Vagina (tissue), 2 donors: ENCODE data around the gene QSOX1. TPM values are rescaled to one million over a fixed set of nuclear protein-coding genes. Genes with fewer than 3 reads are reported as not detected.

Experiments
- DNase-seq, 2 donors: peaks; one replicate each; pipeline ENCODE4 v3.0.0-alpha.2; 2017; ENCODE audit errors: extremely low spot score in 2 of 2
- H3K27ac ChIP-seq: fragments of 200-600 bp; sonication (generic); one replicate; pipeline ENCODE4 v1.5.1; 2019
- H3K27me3 ChIP-seq: fragments of 200-600 bp; sonication (generic); one replicate; pipeline ENCODE4 v1.5.1; 2019
- H3K36me3 ChIP-seq, 2 donors: fragments of 200-600 bp; sonication (generic); one replicate each; pipeline ENCODE4 v1.5.1; 2017 to 2019
- H3K4me1 ChIP-seq: fragments of 200-600 bp; sonication (generic); one replicate; pipeline ENCODE4 v1.5.1; 2019
- H3K4me3 ChIP-seq, 2 donors: fragments of 200-600 bp; sonication (generic); 1 replicate in 1 of 2; 2 replicates in 1 of 2; pipeline ENCODE4 v1.5.1; 2016 to 2019
- H3K9me3 ChIP-seq: fragments of 200-600 bp; sonication (generic); one replicate; pipeline ENCODE4 v1.5.1; 2019
- POLR2A ChIP-seq, 2 donors: fragments of 450-650 bp; IDR thresholded peaks; one replicate each; pipeline ENCODE4 v1.6.1; 2017; ENCODE audit warnings: antibody characterized with exemption in 2 of 2, mild to moderate bottlenecking in 2 of 2, moderate library complexity in 2 of 2
- POLR2AphosphoS5 ChIP-seq, 2 donors: sonication (generic); formaldehyde crosslinking; IDR thresholded peaks; one replicate each; pipeline ENCODE4 v1.9.0; 2017; ENCODE audit warnings: antibody characterized with exemption in 2 of 2, mild to moderate bottlenecking in 2 of 2, low read depth in 1 of 2; ENCODE audit not compliant: insufficient read depth in 1 of 2
- intact Hi-C: fragments of 100-400 bp; cut with DNase I; formaldehyde crosslinking; loops from one replicate; pipeline ENCODE4 v1.15.1; 2023
- total RNA-seq: library from RNA; depleted of rRNA; stranded (reverse); fragments of >200 nt; gene quantifications from one replicate; pipeline ENCODE4 v1.2.3, GENCODE V29; 2016
- TF ChIP-seq, protein P1 (sequence below), 3 experiments: fragments of 450-650 bp in 2 of 3; fragments of 200-600 bp in 1 of 3; sonication (generic) in 1 of 3; IDR thresholded peaks; one replicate each; pipeline ENCODE4 v1.5.1; 2017 to 2019; ENCODE audit warnings: antibody characterized with exemption in 3 of 3, mild to moderate bottlenecking in 2 of 3, moderate library complexity in 2 of 3

Gene QSOX1
- total RNA-seq, 1 donor from 2014 or later, result 103 TPM

DNA sequence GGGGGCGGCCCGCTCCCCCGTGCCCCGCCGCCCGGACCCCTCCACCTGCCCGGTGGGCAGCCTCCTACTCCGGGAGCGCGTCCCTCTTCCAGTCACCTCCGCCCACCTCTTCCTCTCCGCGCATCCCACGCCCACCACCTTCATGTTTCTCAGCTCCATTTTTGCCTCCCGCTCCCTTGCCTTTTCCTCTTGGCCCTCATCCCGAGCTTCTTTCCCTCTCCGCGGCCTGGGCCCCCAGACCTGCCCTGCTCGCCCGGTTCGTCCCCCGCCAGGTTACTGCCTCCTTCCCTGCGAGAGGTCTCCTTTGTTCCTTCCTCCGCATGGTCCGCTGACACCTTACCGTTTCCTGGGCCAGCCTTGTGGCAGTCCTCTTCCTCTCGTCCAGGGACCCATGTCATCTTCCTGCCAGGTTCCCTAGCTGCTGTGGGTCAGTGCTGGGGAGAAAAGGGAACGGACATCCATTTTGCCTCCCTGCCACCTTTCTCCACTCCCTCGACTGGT, 563 bp downstream of the QSOX1 start:
- Histone ChIP-seq H3K4me1 (peaks cover 42% of the 10 kb centered on the region), H3K27me3 (no peaks in the 10 kb centered on the region), H3K4me3 (peak overlapping the region; percentile 72 to 91), H3K9me3 (no peaks in the 10 kb centered on the region), H3K36me3 (no peaks in the 10 kb centered on the region), H3K27ac (peak overlapping the region; percentile 83)
- DNase-seq, result peak; percentile 88 to 94
- intact Hi-C loops, result loop anchor here (10.0 kb wide), 1 partner anchor 270 kb away; the partner anchor contains the start of gene TOR1AIP1
- TF ChIP-seq POLR2AphosphoS5 (IDR thresholded peaks at IDR 0.05; ENCODE audit: insufficient read depth in 1 of 2, low read depth in 1 of 2), result no peak
- TF ChIP-seq POLR2A (IDR thresholded peaks at IDR 0.05), result no peak
- TF ChIP-seq, protein P1, sequence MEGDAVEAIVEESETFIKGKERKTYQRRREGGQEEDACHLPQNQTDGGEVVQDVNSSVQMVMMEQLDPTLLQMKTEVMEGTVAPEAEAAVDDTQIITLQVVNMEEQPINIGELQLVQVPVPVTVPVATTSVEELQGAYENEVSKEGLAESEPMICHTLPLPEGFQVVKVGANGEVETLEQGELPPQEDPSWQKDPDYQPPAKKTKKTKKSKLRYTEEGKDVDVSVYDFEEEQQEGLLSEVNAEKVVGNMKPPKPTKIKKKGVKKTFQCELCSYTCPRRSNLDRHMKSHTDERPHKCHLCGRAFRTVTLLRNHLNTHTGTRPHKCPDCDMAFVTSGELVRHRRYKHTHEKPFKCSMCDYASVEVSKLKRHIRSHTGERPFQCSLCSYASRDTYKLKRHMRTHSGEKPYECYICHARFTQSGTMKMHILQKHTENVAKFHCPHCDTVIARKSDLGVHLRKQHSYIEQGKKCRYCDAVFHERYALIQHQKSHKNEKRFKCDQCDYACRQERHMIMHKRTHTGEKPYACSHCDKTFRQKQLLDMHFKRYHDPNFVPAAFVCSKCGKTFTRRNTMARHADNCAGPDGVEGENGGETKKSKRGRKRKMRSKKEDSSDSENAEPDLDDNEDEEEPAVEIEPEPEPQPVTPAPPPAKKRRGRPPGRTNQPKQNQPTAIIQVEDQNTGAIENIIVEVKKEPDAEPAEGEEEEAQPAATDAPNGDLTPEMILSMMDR (IDR thresholded peaks at IDR 0.05), result no peak

- TF ChIP-seq POLR2A (IDR thresholded peaks at IDR 0.05) (no peak), POLR2AphosphoS5 (IDR thresholded peaks at IDR 0.05; ENCODE audit: insufficient read depth in 1 of 2, low read depth in 1 of 2) (no peak)
- TF ChIP-seq, protein P1 (IDR thresholded peaks at IDR 0.05), result no peak
- no peaks in the 10 kb centered on the region for H3K9me3 ChIP-seq
- intact Hi-C loops, result loop anchor here (10.0 kb wide), 1 partner anchor 271 kb away; the partner anchor contains the start of gene TOR1AIP1
- no peaks in the 10 kb centered on the region for H3K27me3 ChIP-seq
- peak overlapping the region; percentile 83 for H3K27ac ChIP-seq
- H3K36me3 ChIP-seq, result no peaks in the 10 kb centered on the region
- peaks cover 42% of the 10 kb centered on the region for H3K4me1 ChIP-seq
- peak overlapping the region; percentile 72 to 91 for H3K4me3 ChIP-seq
- peak; percentile 32 to 52 for DNase-seq
Measured at GRCh38 chr1:180156201-180156600, 1.5 kb downstream of the QSOX1 start.

DNA sequence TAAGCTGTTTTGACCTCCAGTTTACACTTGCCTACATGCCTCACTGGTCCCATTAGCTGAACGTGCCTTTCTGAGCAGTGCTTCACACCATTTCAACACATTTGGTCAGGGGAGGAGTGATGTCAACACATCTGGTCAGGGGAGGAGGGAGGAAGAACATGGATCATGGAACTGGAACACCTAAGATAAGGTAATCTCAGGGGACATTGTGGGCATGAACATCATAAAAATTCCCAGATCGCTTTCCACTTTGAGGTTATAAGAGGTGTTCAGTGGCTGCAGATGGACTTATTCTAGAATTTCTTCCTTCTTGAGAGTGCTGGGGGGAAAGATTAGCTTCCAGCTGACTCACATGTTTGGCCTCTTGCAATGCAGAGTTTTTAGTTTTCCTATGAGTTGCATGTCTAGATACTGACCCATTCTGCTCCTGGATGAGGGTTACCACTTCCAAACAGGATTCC, 2.0 kb downstream of the QSOX1 start:
- Histone ChIP-seq H3K36me3 (no peaks in the 10 kb centered on the region), H3K4me3 (peak overlapping the region in 1 of 2 donors; percentile 91), H3K27me3 (no peaks in the 10 kb centered on the region), H3K27ac (no peak overlapping the region), H3K4me1 (peaks cover 42% of the 10 kb centered on the region), H3K9me3 (no peaks in the 10 kb centered on the region)
- DNase-seq, result peak in 1 of 2 donors; percentile 67
- intact Hi-C loops, result loop anchor here (10.0 kb wide), 1 partner anchor 272 kb away; the partner anchor contains the start of gene TOR1AIP1
- TF ChIP-seq, protein P1 (IDR thresholded peaks at IDR 0.05), result no peak
- TF ChIP-seq POLR2AphosphoS5 (IDR thresholded peaks at IDR 0.05; ENCODE audit: insufficient read depth in 1 of 2, low read depth in 1 of 2) (no peak), POLR2A (IDR thresholded peaks at IDR 0.05) (no peak)

DNA sequence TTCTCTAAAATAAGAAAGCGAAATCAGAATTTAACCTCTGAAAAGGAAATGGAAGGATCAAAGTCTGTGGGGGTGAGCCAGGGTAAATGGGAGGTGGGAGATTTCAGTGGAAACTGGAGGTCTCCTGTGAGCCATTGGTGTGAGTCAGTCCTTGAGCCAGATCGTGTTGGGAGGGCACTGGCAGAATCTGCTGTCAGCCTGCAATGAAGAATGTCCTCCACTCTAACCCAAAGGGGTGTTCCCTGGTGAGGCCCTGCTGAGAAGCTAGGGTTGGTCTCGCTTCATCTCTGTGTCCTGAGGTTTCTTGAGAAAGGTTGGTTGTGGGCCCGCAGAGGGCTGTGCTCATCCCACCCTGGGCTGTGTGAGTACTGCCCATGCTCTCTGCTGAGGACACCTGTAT, 2.4 kb downstream of the QSOX1 start:
- Histone ChIP-seq H3K9me3 (no peaks in the 10 kb centered on the region), H3K27ac (no peak overlapping the region), H3K36me3 (no peaks in the 10 kb centered on the region), H3K27me3 (no peaks in the 10 kb centered on the region), H3K4me3 (peak overlapping the region in 1 of 2 donors; percentile 91), H3K4me1 (peaks cover 42% of the 10 kb centered on the region)
- no peak for TF ChIP-seq POLR2A (IDR thresholded peaks at IDR 0.05)
- peak; percentile 87 to 88 for DNase-seq
- intact Hi-C loops, result loop anchor here (10.0 kb wide), 1 partner anchor 272 kb away; the partner anchor contains the start of gene TOR1AIP1

GRCh38 chr1:180157576-180158057, 2.9 kb downstream of the QSOX1 start:
- Histone ChIP-seq H3K4me3 (peak overlapping the region in 1 of 2 donors; percentile 6), H3K9me3 (no peaks in the 10 kb centered on the region), H3K27me3 (no peaks in the 10 kb centered on the region), H3K27ac (no peak overlapping the region), H3K36me3 (no peaks in the 10 kb centered on the region), H3K4me1 (peaks cover 42% of the 10 kb centered on the region)
- TF ChIP-seq POLR2AphosphoS5 (IDR thresholded peaks at IDR 0.05; ENCODE audit: insufficient read depth in 1 of 2, low read depth in 1 of 2), result no peak
- TF ChIP-seq POLR2A (IDR thresholded peaks at IDR 0.05), result no peak
- TF ChIP-seq, protein P1 (IDR thresholded peaks at IDR 0.05), result no peak
- intact Hi-C loops, result loop anchor here (10.0 kb wide), 1 partner anchor 273 kb away; the partner anchor contains the start of gene TOR1AIP1
- DNase-seq, result peak; percentile 6 to 12
